ENCODE data around the gene LACTBL1. TPM values are rescaled to one million over a fixed set of nuclear protein-coding genes. Genes with fewer than 3 reads are reported as not detected.

LACTBL1 gene
- total RNA-seq, 1 experiment from 2014 or later, result not detected

- no peak overlapping the region for H3K27ac ChIP-seq
- H3K4me1 ChIP-seq (replicated peaks), result no peaks in the 10 kb centered on the region
- peaks cover 26% of the 10 kb centered on the region; the same call in 1 of the 2 replicates for H3K27me3 ChIP-seq (replicated peaks)
- no peak for DNase-seq (ENCODE audit: low read depth in 1 of 2, low spot score in 2 of 2)
- H3K4me3 ChIP-seq, result no peak overlapping the region
- H3K9me3 ChIP-seq (replicated peaks), result no peaks in the 10 kb centered on the region
- no peaks in the 10 kb centered on the region for H3K36me3 ChIP-seq
Measured at GRCh38 chr1:22969304-22969709, 3.4 kb downstream of the LACTBL1 start.

- no peaks in the 10 kb centered on the region for H3K9me3 ChIP-seq (replicated peaks)
- H3K27me3 ChIP-seq (replicated peaks), result peaks cover 26% of the 10 kb centered on the region; the same call in 1 of the 2 replicates
- no peaks in the 10 kb centered on the region for H3K36me3 ChIP-seq
- no peaks in the 10 kb centered on the region for H3K4me1 ChIP-seq (replicated peaks)
- no peak for DNase-seq (ENCODE audit: low read depth in 1 of 2, low spot score in 2 of 2)
- no peak overlapping the region for H3K27ac ChIP-seq
- no peak overlapping the region for H3K4me3 ChIP-seq
Measured at GRCh38 chr1:22967833-22968232, 4.8 kb downstream of the LACTBL1 start.

- Histone ChIP-seq H3K27ac (no peak overlapping the region), H3K4me3 (no peak overlapping the region), H3K9me3 (replicated peaks) (no peaks in the 10 kb centered on the region), H3K36me3 (no peaks in the 10 kb centered on the region), H3K27me3 (replicated peaks) (peaks cover 26% of the 10 kb centered on the region; the same call in 1 of the 2 replicates), H3K4me1 (replicated peaks) (no peaks in the 10 kb centered on the region)
- DNase-seq (ENCODE audit: low read depth in 1 of 2, low spot score in 2 of 2), result no peak
Measured at GRCh38 chr1:22966309-22966708, 6.4 kb downstream of the LACTBL1 start.

GRCh38 chr1:22963044-22963677 is 9.5 kb downstream of the LACTBL1 start:
- no peaks in the 10 kb centered on the region for H3K4me1 ChIP-seq (replicated peaks)

GRCh38 chr1:22962558-22962957 is 10.1 kb downstream of the LACTBL1 start:
- Histone ChIP-seq H3K27me3 (replicated peaks) (peaks cover 2% of the 10 kb centered on the region; the same call in 1 of the 2 replicates), H3K27ac (no peak overlapping the region), H3K4me3 (no peak overlapping the region), H3K9me3 (replicated peaks) (no peaks in the 10 kb centered on the region), H3K36me3 (no peaks in the 10 kb centered on the region), H3K4me1 (replicated peaks) (no peaks in the 10 kb centered on the region)
- no peak for DNase-seq (ENCODE audit: low read depth in 1 of 2, low spot score in 2 of 2)

More at GRCh38 chr1:22963044-22963677, 9.5 kb downstream of the LACTBL1 start:
- Histone ChIP-seq H3K4me3 (no peak overlapping the region), H3K36me3 (no peaks in the 10 kb centered on the region), H3K27ac (no peak overlapping the region), H3K9me3 (replicated peaks) (no peaks in the 10 kb centered on the region), H3K27me3 (replicated peaks) (peaks cover 8% of the 10 kb centered on the region; the same call in 1 of the 2 replicates)
- no peak for DNase-seq (ENCODE audit: low read depth in 1 of 2, low spot score in 2 of 2)

GRCh38 chr1:22959545-22960360 is 12.9 kb downstream of the LACTBL1 start:
- no peaks in the 10 kb centered on the region for H3K4me1 ChIP-seq (replicated peaks)
- peaks cover 8% of the 10 kb centered on the region for H3K27me3 ChIP-seq (replicated peaks)
- H3K9me3 ChIP-seq (replicated peaks), result no peaks in the 10 kb centered on the region
- H3K4me3 ChIP-seq, result no peak overlapping the region
- H3K36me3 ChIP-seq, result no peaks in the 10 kb centered on the region
- no peak overlapping the region for H3K27ac ChIP-seq
- DNase-seq (ENCODE audit: low read depth in 1 of 2, low spot score in 2 of 2), result no peak

GRCh38 chr1:22958556-22958955 is 14.1 kb downstream of the LACTBL1 start:
- Histone ChIP-seq H3K27me3 (replicated peaks) (peaks cover 20% of the 10 kb centered on the region), H3K36me3 (no peaks in the 10 kb centered on the region), H3K9me3 (replicated peaks) (no peaks in the 10 kb centered on the region), H3K4me3 (no peak overlapping the region), H3K4me1 (replicated peaks) (no peaks in the 10 kb centered on the region; the same call in 1 of the 2 replicates), H3K27ac (no peak overlapping the region)
- DNase-seq (ENCODE audit: low read depth in 1 of 2, low spot score in 2 of 2), result no peak

- H3K36me3 ChIP-seq, result no peaks in the 10 kb centered on the region
- H3K27ac ChIP-seq, result no peak overlapping the region
- H3K9me3 ChIP-seq (replicated peaks), result no peaks in the 10 kb centered on the region
- H3K4me3 ChIP-seq, result no peak overlapping the region
- peaks cover 7% of the 10 kb centered on the region for H3K4me1 ChIP-seq (replicated peaks)
- peaks cover 34% of the 10 kb centered on the region for H3K27me3 ChIP-seq (replicated peaks)
- DNase-seq (ENCODE audit: low read depth in 1 of 2, low spot score in 2 of 2), result no peak
Measured at GRCh38 chr1:22957066-22957465, 15.6 kb downstream of the LACTBL1 start.

GRCh38 chr1:22955146-22955545 is 17.5 kb downstream of the LACTBL1 start:
- no peak for DNase-seq (ENCODE audit: low read depth in 1 of 2, low spot score in 2 of 2)
- Histone ChIP-seq H3K4me3 (no peak overlapping the region), H3K27ac (no peak overlapping the region), H3K36me3 (no peaks in the 10 kb centered on the region), H3K9me3 (replicated peaks) (no peaks in the 10 kb centered on the region), H3K4me1 (replicated peaks) (peaks cover 7% of the 10 kb centered on the region), H3K27me3 (replicated peaks) (peaks cover 42% of the 10 kb centered on the region)

GRCh38 chr1:22953740-22954141 is 18.9 kb downstream of the LACTBL1 start:
- H3K4me1 ChIP-seq (replicated peaks), result peaks cover 7% of the 10 kb centered on the region
- H3K27me3 ChIP-seq (replicated peaks), result peaks cover 43% of the 10 kb centered on the region
- DNase-seq (ENCODE audit: low read depth in 1 of 2, low spot score in 2 of 2), result no peak
- no peaks in the 10 kb centered on the region for H3K9me3 ChIP-seq (replicated peaks)
- H3K4me3 ChIP-seq, result no peak overlapping the region
- no peaks in the 10 kb centered on the region for H3K36me3 ChIP-seq
- no peak overlapping the region for H3K27ac ChIP-seq

- peaks cover 7% of the 10 kb centered on the region for H3K4me1 ChIP-seq (replicated peaks)
- H3K4me3 ChIP-seq, result no peak overlapping the region
- peaks cover 48% of the 10 kb centered on the region for H3K27me3 ChIP-seq (replicated peaks)
Measured at GRCh38 chr1:22953057-22953739, 19.5 kb downstream of the LACTBL1 start.

GRCh38 chr1:22952694-22953056 is 20.0 kb downstream of the LACTBL1 start:
- Histone ChIP-seq H3K4me3 (no peak overlapping the region), H3K36me3 (no peaks in the 10 kb centered on the region), H3K9me3 (replicated peaks) (no peaks in the 10 kb centered on the region), H3K27me3 (replicated peaks) (peaks cover 53% of the 10 kb centered on the region), H3K4me1 (replicated peaks) (peaks cover 7% of the 10 kb centered on the region), H3K27ac (no peak overlapping the region)
- DNase-seq (ENCODE audit: low read depth in 1 of 2, low spot score in 2 of 2), result no peak

More at GRCh38 chr1:22953057-22953739, 19.5 kb downstream of the LACTBL1 start:
- no peak overlapping the region for H3K27ac ChIP-seq
- DNase-seq (ENCODE audit: low read depth in 1 of 2, low spot score in 2 of 2), result no peak
- H3K9me3 ChIP-seq (replicated peaks), result no peaks in the 10 kb centered on the region
- H3K36me3 ChIP-seq, result no peaks in the 10 kb centered on the region

GRCh38 chr1:22951796-22952195 is 20.9 kb downstream of the LACTBL1 start:
- peaks cover 7% of the 10 kb centered on the region for H3K4me1 ChIP-seq (replicated peaks)
- H3K27ac ChIP-seq, result no peak overlapping the region
- H3K27me3 ChIP-seq (replicated peaks), result peaks cover 56% of the 10 kb centered on the region
- no peaks in the 10 kb centered on the region for H3K36me3 ChIP-seq
- H3K4me3 ChIP-seq, result no peak overlapping the region
- no peaks in the 10 kb centered on the region for H3K9me3 ChIP-seq (replicated peaks)
- no peak for DNase-seq (ENCODE audit: low read depth in 1 of 2, low spot score in 2 of 2)
